ENCODE results near the gene COL15A1. TPM values are rescaled to one million over a fixed set of nuclear protein-coding genes. Genes with fewer than 3 reads are reported as not detected.

Gene COL15A1
- polyA plus RNA-seq, 1 donor (not counting 4 experiments of a cell fraction or from before 2014, with no cell fraction given), result not detected

DNA sequence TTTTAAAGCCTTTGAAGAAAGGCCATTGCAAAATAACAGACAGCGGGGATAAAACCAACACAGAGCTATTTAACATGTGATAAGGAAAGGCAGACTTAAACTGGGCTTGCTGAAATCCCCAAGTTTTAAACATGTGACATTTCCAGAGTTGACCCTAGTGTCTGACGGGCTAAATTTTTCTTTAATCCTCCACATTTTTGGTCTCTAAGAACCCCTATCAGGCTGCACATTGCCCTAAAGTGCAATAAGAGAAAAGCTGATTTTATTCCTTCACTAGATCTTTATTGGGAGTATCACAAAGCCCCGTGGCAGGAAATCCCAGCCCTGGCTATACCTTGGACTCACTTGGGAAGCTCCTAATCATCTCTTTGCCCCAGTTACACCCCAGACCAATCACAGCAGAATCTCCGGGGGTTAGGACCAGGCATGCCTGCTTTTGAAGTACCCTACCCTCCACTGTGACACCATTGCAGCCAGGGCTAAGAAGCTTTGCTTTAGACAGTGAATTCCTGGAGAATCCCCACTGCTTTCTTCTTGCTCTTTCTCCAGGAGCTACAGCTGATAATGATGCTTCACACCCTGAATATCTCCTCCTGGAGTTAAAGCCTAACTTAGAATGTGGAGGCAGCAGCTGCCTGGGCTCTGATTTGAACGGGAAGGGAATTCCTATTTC lies 20.1 kb upstream of the COL15A1 start:
- no peak overlapping the region for H3K4me3 ChIP-seq (ENCODE audit: control insufficient read depth in 2 of 3, extremely low read depth in 1 of 3, insufficient read depth in 2 of 3, low read depth in 1 of 3, low read length in 3 of 3)
- no peaks in the 10 kb centered on the region for H3K79me2 ChIP-seq (ENCODE audit: control insufficient read depth, insufficient read depth, low read length)
- no peaks in the 10 kb centered on the region for H3K4me1 ChIP-seq (ENCODE audit: control insufficient read depth, extremely low read depth, insufficient read depth, low read length)
- no peak overlapping the region for H2AFZ ChIP-seq (ENCODE audit: control insufficient read depth, low read length)
- no peaks in the 10 kb centered on the region for H3K9me1 ChIP-seq (ENCODE audit: control insufficient read depth, extremely low read depth, insufficient read depth, low read length)
- H3K9ac ChIP-seq (ENCODE audit: control insufficient read depth, extremely low read depth, insufficient read depth, low read length), result no peak overlapping the region
- dilution Hi-C loops (cut with MboI; ENCODE audit: extremely low pct_ligation_motif_present, low sequenced_read_pairs), result no loop called here
- H3K4me2 ChIP-seq (ENCODE audit: control insufficient read depth, extremely low read depth, insufficient read depth, low read depth, low read length), result no peak overlapping the region
- DNase-seq (ENCODE audit: low read depth, low spot score) (no peak), FAIRE-seq (no peak)
- TF ChIP-seq CTCF (optimal IDR thresholded peaks at IDR 0.05 in 1 of 3, IDR thresholded peaks at IDR 0.05 in 1 of 3, conservative IDR thresholded peaks at IDR 0.05 in 1 of 3; ENCODE audit: extremely low read depth in 1 of 3, insufficient read depth in 2 of 3, low read length in 3 of 3), result no peak
- TF ChIP-seq EZH2 (IDR thresholded peaks at IDR 0.05; ENCODE audit: low read length), result no peak
- no peaks in the 10 kb centered on the region for H3K36me3 ChIP-seq (ENCODE audit: control insufficient read depth in 2 of 2, extremely low read depth in 1 of 2, insufficient read depth in 2 of 2, low read length in 2 of 2)
- peaks cover 13% of the 10 kb centered on the region for H3K27me3 ChIP-seq (ENCODE audit: control insufficient read depth, extremely low read depth, insufficient read depth, low read length)
- H4K20me1 ChIP-seq (ENCODE audit: control insufficient read depth, extremely low read depth, insufficient read depth, low read length), result no peaks in the 10 kb centered on the region
- no peaks in the 10 kb centered on the region for H3K9me3 ChIP-seq (ENCODE audit: control insufficient read depth, low read depth, low read length)
- H3K27ac ChIP-seq (ENCODE audit: control insufficient read depth, insufficient read depth, low read length), result no peak overlapping the region

- no peak overlapping the region for H2AFZ ChIP-seq (ENCODE audit: control insufficient read depth, low read length)
- FAIRE-seq, result no peak
- peaks cover 16% of the 10 kb centered on the region for H3K27me3 ChIP-seq (ENCODE audit: control insufficient read depth, extremely low read depth, insufficient read depth, low read length)
- DNase-seq (ENCODE audit: low read depth, low spot score), result no peak
- no peaks in the 10 kb centered on the region for H4K20me1 ChIP-seq (ENCODE audit: control insufficient read depth, extremely low read depth, insufficient read depth, low read length)
- no peaks in the 10 kb centered on the region for H3K9me3 ChIP-seq (ENCODE audit: control insufficient read depth, low read depth, low read length)
- dilution Hi-C loops (cut with MboI; ENCODE audit: extremely low pct_ligation_motif_present, low sequenced_read_pairs), result no loop called here
- no peaks in the 10 kb centered on the region for H3K79me2 ChIP-seq (ENCODE audit: control insufficient read depth, insufficient read depth, low read length)
- no peak overlapping the region for H3K9ac ChIP-seq (ENCODE audit: control insufficient read depth, extremely low read depth, insufficient read depth, low read length)
- no peaks in the 10 kb centered on the region for H3K4me1 ChIP-seq (ENCODE audit: control insufficient read depth, extremely low read depth, insufficient read depth, low read length)
- H3K9me1 ChIP-seq (ENCODE audit: control insufficient read depth, extremely low read depth, insufficient read depth, low read length), result no peaks in the 10 kb centered on the region
- H3K36me3 ChIP-seq (ENCODE audit: control insufficient read depth in 2 of 2, extremely low read depth in 1 of 2, insufficient read depth in 2 of 2, low read length in 2 of 2), result no peaks in the 10 kb centered on the region
- H3K27ac ChIP-seq (ENCODE audit: control insufficient read depth, insufficient read depth, low read length), result no peak overlapping the region
- TF ChIP-seq EZH2 (IDR thresholded peaks at IDR 0.05; ENCODE audit: low read length) (no peak), CTCF (optimal IDR thresholded peaks at IDR 0.05 in 1 of 3, IDR thresholded peaks at IDR 0.05 in 1 of 3, conservative IDR thresholded peaks at IDR 0.05 in 1 of 3; ENCODE audit: extremely low read depth in 1 of 3, insufficient read depth in 2 of 3, low read length in 3 of 3) (no peak)
- H3K4me3 ChIP-seq (ENCODE audit: control insufficient read depth in 2 of 3, extremely low read depth in 1 of 3, insufficient read depth in 2 of 3, low read depth in 1 of 3, low read length in 3 of 3), result no peak overlapping the region
- no peak overlapping the region for H3K4me2 ChIP-seq (ENCODE audit: control insufficient read depth, extremely low read depth, insufficient read depth, low read depth, low read length)
These were observed 18.5 kb upstream of the COL15A1 start for GRCh38 chr9:98924946-98925820.
